GM23248 (cell line): ENCODE measurements around the gene CAMKK1. TPM values are rescaled to one million over a fixed set of nuclear protein-coding genes. Genes with fewer than 3 reads are reported as not detected.

ENCODE experiments used
- DNase-seq: peaks from one replicate; pipeline ENCODE4 v3.0.0-alpha.2; 2015
- H2AFZ ChIP-seq: fragments of 200-600 bp; sonication (generic); 2 replicates; pipeline ENCODE4 v1.6.1; 2016; ENCODE audit warnings: antibody characterized with exemption
- H3F3A ChIP-seq: fragments of 200-600 bp; sonication (generic); 2 replicates; pipeline ENCODE4 v1.6.1; 2016; ENCODE audit warnings: mild to moderate bottlenecking, antibody characterized with exemption, mixed run types; ENCODE audit not compliant: insufficient read depth
- H3K27ac ChIP-seq: fragments of 200-600 bp; sonication (generic); 2 replicates; pipeline ENCODE4 v1.5.1; 2016; ENCODE audit warnings: mild to moderate bottlenecking
- H3K27me3 ChIP-seq: fragments of 200-600 bp; sonication (generic); replicated peaks from 2 replicates; pipeline ENCODE4 v1.6.1; 2016; ENCODE audit warnings: mild to moderate bottlenecking; ENCODE audit not compliant: insufficient read depth
- H3K36me3 ChIP-seq: fragments of 200-600 bp; sonication (generic); 2 replicates; pipeline ENCODE4 v1.6.1; 2016; ENCODE audit warnings: low read depth, mild to moderate bottlenecking
- H3K4me1 ChIP-seq: fragments of 200-600 bp; sonication (generic); 2 replicates; pipeline ENCODE4 v1.6.1; 2016; ENCODE audit warnings: mild to moderate bottlenecking; ENCODE audit not compliant: insufficient read depth
- H3K4me2 ChIP-seq: fragments of 200-600 bp; sonication (generic); one replicate; pipeline ENCODE4 v1.6.1; 2016; ENCODE audit warnings: mild to moderate bottlenecking; ENCODE audit not compliant: unreplicated experiment
- H3K4me3 ChIP-seq: fragments of 200-600 bp; sonication (generic); 2 replicates; pipeline ENCODE4 v1.5.1; 2016; ENCODE audit warnings: mild to moderate bottlenecking
- H3K79me2 ChIP-seq: fragments of 200-600 bp; sonication (generic); 2 replicates; pipeline ENCODE4 v1.6.1; 2016; ENCODE audit warnings: mild to moderate bottlenecking; ENCODE audit not compliant: insufficient read depth
- H3K9ac ChIP-seq: fragments of 200-600 bp; sonication (generic); 2 replicates; pipeline ENCODE4 v1.6.1; 2016; ENCODE audit warnings: mild to moderate bottlenecking
- H3K9me2 ChIP-seq: fragments of 200-600 bp; sonication (generic); 2 replicates; pipeline ENCODE4 v1.6.1; 2016; ENCODE audit warnings: mixed run types, mild to moderate bottlenecking, moderate library complexity; ENCODE audit not compliant: insufficient read depth
- H3K9me3 ChIP-seq: fragments of 200-600 bp; sonication (generic); one replicate; pipeline ENCODE4 v1.6.1; 2017; ENCODE audit warnings: low read depth
- H4K20me1 ChIP-seq: fragments of 200-600 bp; sonication (generic); 2 replicates; pipeline ENCODE4 v1.6.0; 2016; ENCODE audit not compliant: insufficient read depth
- EZH2 ChIP-seq: fragments of 200-600 bp; sonication (generic); IDR thresholded peaks from 2 replicates; pipeline ENCODE4 v1.6.1; 2018; ENCODE audit warnings: antibody characterized with exemption, mild to moderate bottlenecking; ENCODE audit not compliant: insufficient read depth, poor library complexity, severe bottlenecking
- EZH2phosphoT487 ChIP-seq: fragments of 200-600 bp; sonication (generic); IDR thresholded peaks from 2 replicates; pipeline ENCODE4 v1.6.1; 2018; ENCODE audit warnings: antibody characterized with exemption, moderate library complexity, mild to moderate bottlenecking, low read depth; ENCODE audit not compliant: insufficient read depth
- WGBS, 2 experiments: methylation state at CpG; one replicate each; pipeline ENCODE4 v1.1.6; 2015 to 2017; ENCODE audit warnings: low lambda C conversion rate in 2 of 2, low coverage in 1 of 2; ENCODE audit errors: missing lambda C conversion rate in 2 of 2; 5-methylcytosine and 5-hydroxymethylcytosine counted together
- in situ Hi-C: fragments of 300-500 bp; cut with MboI; formaldehyde crosslinking; loops from 2 replicates; pipeline ENCODE4 v1.15.0; 2020
- polyA plus RNA-seq: library from polyadenylated mRNA; unstranded; fragments of >200 nt; fragmentation: Nextera tagmentation; extraction: Ambion mirVana; gene quantifications from 2 replicates; pipeline ENCODE4 v1.2.1, GENCODE V29; 2016
- total RNA-seq: library from RNA; depleted of rRNA; stranded (reverse); fragments of >200 nt; shearing (Covaris generic); gene quantifications from 2 replicates; pipeline ENCODE4 v1.2.3, GENCODE V29; 2014

The CAMKK1 gene
- total and polyA plus RNA-seq, 2 experiments from 2014 or later = 4.0 to 4.5 TPM

GRCh38 chr17:3915995-3916696, 23.3 kb upstream of the CAMKK1 start, which contains the start of gene P2RX1:
Gene P2RX1, minus strand, starts transcription at chr17:3916465. Its CDS starts 240 bp downstream, at chr17:3916225.
- no peaks in the 10 kb centered on the region for H3F3A ChIP-seq
- TF ChIP-seq EZH2 (no peak), EZH2phosphoT487 (no peak)
- H3K4me2 ChIP-seq = no peak within 1 kb of the TSS
- no peaks in the 10 kb centered on the region for H3K9me2 ChIP-seq
- no peaks in the 10 kb centered on the region for H3K4me1 ChIP-seq
- H3K36me3 ChIP-seq = no peaks in the 10 kb centered on the region
- no peak within 1 kb of the TSS for H3K27ac ChIP-seq
- no peaks in the 10 kb centered on the region for H3K79me2 ChIP-seq
- no peaks in the 10 kb centered on the region for H3K27me3 ChIP-seq
- in situ Hi-C loops = loop anchor here (10.0 kb wide), 1 partner anchor 89 kb away; no protein-coding TSS in a partner anchor
- H3K9ac ChIP-seq = no peak within 1 kb of the TSS
- H2AFZ ChIP-seq = no peak within 1 kb of the TSS
- DNase-seq = no peak
- no peaks in the 10 kb centered on the region for H4K20me1 ChIP-seq
- 76 to 77% methylated on average over 23 to 28 of the region's 28 CpGs for WGBS, 2 experiments
- no peak within 1 kb of the TSS for H3K4me3 ChIP-seq
- no peaks in the 10 kb centered on the region for H3K9me3 ChIP-seq

- DNase-seq = no peak
- WGBS, 2 experiments = 82 to 84% methylated on average over 13 of the region's 13 CpGs
- Histone ChIP-seq H3K27me3 (no peaks in the 10 kb centered on the region), H3F3A (no peaks in the 10 kb centered on the region), H2AFZ (no peak overlapping the region), H3K9ac (no peak overlapping the region), H3K36me3 (no peaks in the 10 kb centered on the region), H3K4me3 (no peak overlapping the region), H3K79me2 (no peaks in the 10 kb centered on the region), H3K27ac (no peak overlapping the region), H3K4me2 (no peak overlapping the region), H3K9me3 (no peaks in the 10 kb centered on the region), H3K4me1 (no peaks in the 10 kb centered on the region), H4K20me1 (no peaks in the 10 kb centered on the region), H3K9me2 (no peaks in the 10 kb centered on the region)
- in situ Hi-C loops = loop anchor here (10.0 kb wide), 1 partner anchor 89 kb away; no protein-coding TSS in a partner anchor
- TF ChIP-seq EZH2 (no peak), EZH2phosphoT487 (no peak)
Observed at GRCh38 chr17:3915581-3915994, 22.7 kb upstream of the CAMKK1 start.

- Histone ChIP-seq H3F3A (no peaks in the 10 kb centered on the region), H3K9ac (no peak overlapping the region), H3K27me3 (no peaks in the 10 kb centered on the region), H3K9me2 (no peaks in the 10 kb centered on the region), H3K27ac (no peak overlapping the region), H3K79me2 (no peaks in the 10 kb centered on the region), H3K4me3 (no peak overlapping the region), H3K4me1 (no peaks in the 10 kb centered on the region), H3K36me3 (no peaks in the 10 kb centered on the region), H4K20me1 (no peaks in the 10 kb centered on the region), H2AFZ (no peak overlapping the region), H3K4me2 (no peak overlapping the region), H3K9me3 (no peaks in the 10 kb centered on the region)
- 87 to 88% methylated on average over 10 of the region's 10 CpGs for WGBS, 2 experiments
- no peak for DNase-seq
- in situ Hi-C loops = loop anchor here (10.0 kb wide), 1 partner anchor 91 kb away; no protein-coding TSS in a partner anchor
- TF ChIP-seq EZH2phosphoT487 (no peak), EZH2 (no peak)
Observed at GRCh38 chr17:3914312-3914670, 21.4 kb upstream of the CAMKK1 start.

GRCh38 chr17:3913531-3914311, 20.9 kb upstream of the CAMKK1 start:
- WGBS, 2 experiments = 24 to 27% methylated on average over 17 of the region's 17 CpGs
- Histone ChIP-seq H3K4me1 (no peaks in the 10 kb centered on the region), H3F3A (no peaks in the 10 kb centered on the region), H3K9me3 (no peaks in the 10 kb centered on the region), H3K9me2 (no peaks in the 10 kb centered on the region), H3K27me3 (no peaks in the 10 kb centered on the region), H3K36me3 (no peaks in the 10 kb centered on the region), H3K4me2 (no peak overlapping the region), H3K9ac (no peak overlapping the region), H4K20me1 (no peaks in the 10 kb centered on the region), H3K4me3 (no peak overlapping the region), H3K79me2 (no peaks in the 10 kb centered on the region), H2AFZ (no peak overlapping the region), H3K27ac (no peak overlapping the region)
- TF ChIP-seq EZH2 = no peak
- TF ChIP-seq EZH2phosphoT487 = no peak
- DNase-seq = peak; percentile 85
- in situ Hi-C loops = loop anchor here (10.0 kb wide), 1 partner anchor 91 kb away; no protein-coding TSS in a partner anchor
